Astrocyte (in vitro differentiated cells and primary cell): ENCODE data around the gene NFATC4. TPM values are rescaled to one million over a fixed set of nuclear protein-coding genes. Genes with fewer than 3 reads are reported as not detected.

Experiments used
- DNase-seq: peaks from one replicate; pipeline ENCODE4 v3.0.0-alpha.2; 2010; ENCODE audit warnings: low read depth
- FAIRE-seq: peaks from 2 replicates; lab custom pipeline; 2011; peaks lifted over from hg19 to GRCh38; lab: Jason Lieb, UNC
- H2AFZ ChIP-seq: 2 replicates; pipeline ENCODE4 v1.6.0; 2012; ENCODE audit warnings: low read depth, low read length, inconsistent platforms
- H3K27ac ChIP-seq: 2 replicates; pipeline ENCODE4 v1.5.1; 2011; ENCODE audit warnings: low read depth, low read length, inconsistent platforms
- H3K27me3 ChIP-seq: 2 replicates; pipeline ENCODE4 v1.6.0; 2011; ENCODE audit warnings: low read length, inconsistent platforms; ENCODE audit not compliant: insufficient read depth
- H3K36me3 ChIP-seq: 2 replicates; pipeline ENCODE4 v1.5.1; 2011; ENCODE audit warnings: low read length, inconsistent platforms; ENCODE audit not compliant: insufficient read depth
- H3K4me1 ChIP-seq: 2 replicates; pipeline ENCODE4 v1.5.1; 2011; ENCODE audit warnings: low read length, inconsistent platforms; ENCODE audit not compliant: insufficient read depth
- H3K4me2 ChIP-seq: 2 replicates; pipeline ENCODE4 v1.6.0; 2012; ENCODE audit warnings: low read length, inconsistent platforms
- H3K4me3 ChIP-seq: 2 replicates; pipeline ENCODE4 v1.5.1; 2011; ENCODE audit warnings: low read depth, mild to moderate bottlenecking, low read length, inconsistent platforms; ENCODE audit not compliant: insufficient read depth
- H3K79me2 ChIP-seq: 2 replicates; pipeline ENCODE4 v1.6.0; 2012; ENCODE audit warnings: mild to moderate bottlenecking, low read length, inconsistent platforms; ENCODE audit not compliant: insufficient read depth
- H3K9ac ChIP-seq: 2 replicates; pipeline ENCODE4 v1.6.0; 2012; ENCODE audit warnings: mild to moderate bottlenecking, low read length, inconsistent platforms
- H3K9me3 ChIP-seq: 2 replicates; pipeline ENCODE4 v1.5.1; 2012; ENCODE audit warnings: low read depth, mild to moderate bottlenecking, low read length, inconsistent platforms; ENCODE audit not compliant: insufficient read depth
- H4K20me1 ChIP-seq: 2 replicates; pipeline ENCODE4 v1.6.0; 2012; ENCODE audit warnings: low read length, inconsistent platforms; ENCODE audit not compliant: insufficient read depth
- H3K27ac Mint-ChIP-seq: one replicate; pipeline ENCODE4 v1.8.0; 2021; ENCODE audit warnings: mild to moderate bottlenecking, mixed read lengths; ENCODE audit not compliant: unreplicated experiment
- H3K27me3 Mint-ChIP-seq: one replicate; pipeline ENCODE4 v1.8.0; 2021; ENCODE audit warnings: low read depth, mixed read lengths; ENCODE audit not compliant: unreplicated experiment
- H3K36me3 Mint-ChIP-seq: one replicate; pipeline ENCODE4 v1.8.0; 2021; ENCODE audit warnings: low read depth, mixed read lengths; ENCODE audit not compliant: unreplicated experiment
- H3K4me1 Mint-ChIP-seq: one replicate; pipeline ENCODE4 v1.8.0; 2021; ENCODE audit warnings: low read depth, mixed read lengths; ENCODE audit not compliant: unreplicated experiment
- H3K4me3 Mint-ChIP-seq: one replicate; pipeline ENCODE4 v1.8.0; 2021; ENCODE audit warnings: mild to moderate bottlenecking, moderate library complexity, mixed read lengths; ENCODE audit not compliant: unreplicated experiment
- H3K9me3 Mint-ChIP-seq: one replicate; pipeline ENCODE4 v1.8.0; 2021; ENCODE audit warnings: mild to moderate bottlenecking, mixed read lengths; ENCODE audit not compliant: unreplicated experiment
- CTCF ChIP-seq: IDR thresholded peaks from 2 replicates; pipeline ENCODE4 v1.5.1; 2011; ENCODE audit warnings: low read depth, mild to moderate bottlenecking, inconsistent platforms, low read length, moderate library complexity; ENCODE audit not compliant: insufficient read depth
- EZH2 ChIP-seq: IDR thresholded peaks from 2 replicates; pipeline ENCODE4 v1.6.1; 2012; ENCODE audit warnings: mild to moderate bottlenecking, low read length, inconsistent platforms; ENCODE audit not compliant: insufficient read depth
- total RNA-seq: library from RNA; stranded (reverse); gene quantifications from 2 replicates; pipeline ENCODE4 v1.2.1, GENCODE V29; 2021

Gene NFATC4
- total RNA-seq, 1 donor from 2014 or later, result 61.9 TPM

DNA sequence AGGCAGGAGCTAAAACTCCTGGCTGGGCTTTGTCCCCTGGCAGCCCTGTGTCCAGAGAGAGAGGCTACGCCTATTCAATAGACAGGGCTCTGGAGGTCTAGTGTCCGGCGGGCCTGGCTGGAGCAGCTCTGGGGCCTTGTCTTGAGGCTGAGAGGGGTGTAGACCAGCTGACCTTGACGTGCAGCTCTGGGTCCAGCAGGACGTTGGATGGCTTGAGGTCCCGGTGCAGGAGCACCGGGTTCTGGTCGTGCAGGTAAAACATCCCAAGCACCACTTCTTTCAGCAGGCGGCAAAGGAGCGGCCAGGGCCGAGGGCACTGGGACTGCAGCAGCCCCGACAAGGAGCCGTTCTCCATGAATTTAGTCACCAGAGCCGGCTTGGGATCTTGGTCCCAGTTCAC is 29.1 kb upstream of the NFATC4 start:
- Histone ChIP-seq H3K4me3 (no peak overlapping the region), H3K36me3 (no peaks in the 10 kb centered on the region), H3K27me3 (peaks cover 60% of the 10 kb centered on the region), H3K9ac (no peak overlapping the region), H3K79me2 (no peaks in the 10 kb centered on the region), H3K4me1 (peaks cover 4% of the 10 kb centered on the region), H3K4me2 (peak overlapping the region; percentile 71), H2AFZ (no peak overlapping the region), H3K27ac (no peak overlapping the region), H4K20me1 (no peaks in the 10 kb centered on the region), H3K9me3 (no peaks in the 10 kb centered on the region)
- DNase-seq (no peak), FAIRE-seq (no peak)
- Mint-ChIP-seq H3K27me3 (peaks cover 78% of the 10 kb centered on the region), H3K36me3 (peaks cover 2% of the 10 kb centered on the region), H3K4me1 (peaks cover 2% of the 10 kb centered on the region), H3K4me3 (no peak overlapping the region), H3K27ac (no peak overlapping the region), H3K9me3 (peaks cover 10% of the 10 kb centered on the region)
- TF ChIP-seq EZH2, result no peak
- TF ChIP-seq CTCF, result no peak

DNA sequence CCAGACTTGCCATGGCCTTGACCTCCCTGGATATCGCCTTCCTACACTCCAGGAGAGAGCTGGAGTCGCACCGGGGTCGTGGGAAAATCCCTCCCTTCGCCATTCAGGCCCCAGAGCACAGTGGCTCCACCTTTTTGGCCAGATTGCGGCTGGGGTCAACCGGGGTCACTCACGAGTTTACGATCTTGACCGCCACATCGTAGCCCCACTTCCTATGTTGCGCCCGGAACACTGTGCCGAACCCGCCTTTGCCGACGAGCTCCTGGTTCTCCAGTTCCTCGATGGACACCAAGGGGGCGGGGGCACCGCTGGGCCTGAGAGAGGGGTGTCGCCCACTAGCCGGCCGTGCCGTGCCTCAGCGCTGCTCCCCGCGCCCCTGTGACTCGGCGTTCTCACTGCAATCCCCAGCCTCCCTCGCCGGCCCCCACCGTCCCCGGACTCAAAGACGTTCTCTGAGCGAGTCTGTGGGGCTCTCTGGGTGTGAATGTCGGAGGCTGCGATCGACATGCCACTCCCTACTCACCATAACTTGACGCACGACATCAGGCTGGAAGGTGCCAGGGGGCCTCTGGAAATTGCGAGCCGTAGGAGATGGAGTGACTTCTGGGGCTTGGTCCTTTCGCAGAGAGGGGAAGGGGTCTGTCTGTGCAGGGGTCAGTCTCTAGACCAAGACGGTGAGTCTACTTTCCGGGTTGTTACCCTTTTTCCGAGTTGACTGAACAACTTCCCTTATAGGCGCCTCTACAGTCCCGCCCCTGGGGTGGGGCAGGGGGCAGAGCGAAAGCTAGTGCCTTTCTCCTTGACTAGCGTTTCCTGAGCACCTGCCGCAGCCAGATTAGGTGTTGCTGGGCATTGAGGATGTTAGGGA is 28.5 kb upstream of the NFATC4 start, which contains the start of gene RIPK3:
RIPK3 (minus strand) TSS at position 708 of the 868 bp plus-strand sequence; CDS start at position 543, 165 bp downstream.
- Histone ChIP-seq H3K79me2 (no peaks in the 10 kb centered on the region), H3K36me3 (no peaks in the 10 kb centered on the region), H3K27ac (no peak within 1 kb of the TSS), H2AFZ (peak within 1 kb of the TSS; percentile 55), H3K9me3 (no peaks in the 10 kb centered on the region), H4K20me1 (no peaks in the 10 kb centered on the region), H3K27me3 (peaks cover 54% of the 10 kb centered on the region), H3K4me2 (peak within 1 kb of the TSS; percentile 71), H3K4me1 (no peaks in the 10 kb centered on the region), H3K9ac (no peak within 1 kb of the TSS), H3K4me3 (peak within 1 kb of the TSS; percentile 19)
- Mint-ChIP-seq H3K27ac (no peak within 1 kb of the TSS), H3K27me3 (peaks cover 74% of the 10 kb centered on the region), H3K4me1 (peaks cover 5% of the 10 kb centered on the region), H3K4me3 (peak within 1 kb of the TSS; percentile 62), H3K9me3 (peaks cover 10% of the 10 kb centered on the region), H3K36me3 (peaks cover 2% of the 10 kb centered on the region)
- no peak for DNase-seq
- FAIRE-seq, result no peak
- TF ChIP-seq EZH2, result peak; percentile 50
- TF ChIP-seq CTCF, result no peak

- DNase-seq (no peak), FAIRE-seq (no peak)
- Mint-ChIP-seq H3K36me3 (peaks cover 2% of the 10 kb centered on the region), H3K4me3 (no peak overlapping the region), H3K27me3 (peaks cover 65% of the 10 kb centered on the region), H3K4me1 (peaks cover 5% of the 10 kb centered on the region), H3K9me3 (peaks cover 10% of the 10 kb centered on the region), H3K27ac (no peak overlapping the region)
- no peak overlapping the region for H3K9ac ChIP-seq
- peaks cover 52% of the 10 kb centered on the region for H3K27me3 ChIP-seq
- no peak overlapping the region for H3K27ac ChIP-seq
- no peaks in the 10 kb centered on the region for H3K9me3 ChIP-seq
- no peak overlapping the region for H3K4me3 ChIP-seq
- no peaks in the 10 kb centered on the region for H3K4me1 ChIP-seq
- TF ChIP-seq CTCF, result no peak
- TF ChIP-seq EZH2, result no peak
- H2AFZ ChIP-seq, result no peak overlapping the region
- no peaks in the 10 kb centered on the region for H3K36me3 ChIP-seq
- H3K79me2 ChIP-seq, result no peaks in the 10 kb centered on the region
- no peak overlapping the region for H3K4me2 ChIP-seq
- no peaks in the 10 kb centered on the region for H4K20me1 ChIP-seq
Observed at GRCh38 chr14:24340606-24341005, 27.4 kb upstream of the NFATC4 start.
